ENCODE data around the gene SNAI1. TPM values are rescaled to one million over a fixed set of nuclear protein-coding genes. Genes with fewer than 3 reads are reported as not detected.

Gene SNAI1
- total and polyA plus RNA-seq, 12 donors: 0.59 to 7.6 (median 2.7) TPM

DNA sequence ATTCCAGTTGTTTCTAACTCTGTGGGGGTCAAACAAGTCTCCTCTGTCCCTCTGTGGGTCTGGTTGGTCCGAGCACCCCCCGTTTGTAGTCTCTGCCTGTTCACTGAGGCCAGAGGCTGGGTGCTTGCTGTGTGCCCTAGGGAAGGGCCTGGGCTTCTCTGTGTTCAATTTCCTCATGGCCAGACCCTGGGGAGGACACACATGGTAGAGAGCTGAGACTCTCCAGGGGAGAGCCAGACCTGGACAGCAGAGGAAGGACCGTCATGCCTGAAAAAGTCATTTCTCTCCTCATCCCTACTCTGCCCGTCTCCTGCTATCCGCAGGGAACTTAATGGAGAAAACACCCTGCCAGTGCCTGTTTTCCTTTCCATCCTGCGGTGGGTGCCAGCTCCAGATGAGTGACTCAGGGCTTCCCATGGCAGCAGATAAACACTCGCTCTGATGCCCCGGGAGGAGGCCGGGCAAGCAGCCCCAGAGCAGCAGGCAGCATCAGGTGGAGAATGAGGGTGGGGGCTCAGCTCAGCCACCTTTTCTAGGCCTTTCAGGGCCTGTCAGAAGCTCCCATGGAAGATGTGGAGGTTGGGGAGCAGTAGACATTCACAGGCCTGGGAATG, 51.9 kb downstream of the SNAI1 start:
- Histone ChIP-seq H3K9me3 (no peaks in the 10 kb centered on the region), H3K4me1 (peaks cover 4 to 41% (median 16%) of the 10 kb centered on the region in 9 donors), H3K4me3 (no peak overlapping the region), H3K27me3 (no peaks in the 10 kb centered on the region), H3K36me3 (no peaks in the 10 kb centered on the region), H3K27ac (peak overlapping the region in 2 of 10 donors; percentile 39 to 75)
- WGBS, 2 donors: 68 to 77% methylated on average over 9 of the region's 9 CpGs
- TF ChIP-seq, protein P1, sequence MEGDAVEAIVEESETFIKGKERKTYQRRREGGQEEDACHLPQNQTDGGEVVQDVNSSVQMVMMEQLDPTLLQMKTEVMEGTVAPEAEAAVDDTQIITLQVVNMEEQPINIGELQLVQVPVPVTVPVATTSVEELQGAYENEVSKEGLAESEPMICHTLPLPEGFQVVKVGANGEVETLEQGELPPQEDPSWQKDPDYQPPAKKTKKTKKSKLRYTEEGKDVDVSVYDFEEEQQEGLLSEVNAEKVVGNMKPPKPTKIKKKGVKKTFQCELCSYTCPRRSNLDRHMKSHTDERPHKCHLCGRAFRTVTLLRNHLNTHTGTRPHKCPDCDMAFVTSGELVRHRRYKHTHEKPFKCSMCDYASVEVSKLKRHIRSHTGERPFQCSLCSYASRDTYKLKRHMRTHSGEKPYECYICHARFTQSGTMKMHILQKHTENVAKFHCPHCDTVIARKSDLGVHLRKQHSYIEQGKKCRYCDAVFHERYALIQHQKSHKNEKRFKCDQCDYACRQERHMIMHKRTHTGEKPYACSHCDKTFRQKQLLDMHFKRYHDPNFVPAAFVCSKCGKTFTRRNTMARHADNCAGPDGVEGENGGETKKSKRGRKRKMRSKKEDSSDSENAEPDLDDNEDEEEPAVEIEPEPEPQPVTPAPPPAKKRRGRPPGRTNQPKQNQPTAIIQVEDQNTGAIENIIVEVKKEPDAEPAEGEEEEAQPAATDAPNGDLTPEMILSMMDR (IDR thresholded peaks at IDR 0.05): no peak
- intact Hi-C loops (cut with DNase I): no loop called here
- peak; percentile 44 to 45 for DNase-seq
- peak in 5 of 8 donors; percentile 40 to 74 (median 65) for ATAC-seq

DNA sequence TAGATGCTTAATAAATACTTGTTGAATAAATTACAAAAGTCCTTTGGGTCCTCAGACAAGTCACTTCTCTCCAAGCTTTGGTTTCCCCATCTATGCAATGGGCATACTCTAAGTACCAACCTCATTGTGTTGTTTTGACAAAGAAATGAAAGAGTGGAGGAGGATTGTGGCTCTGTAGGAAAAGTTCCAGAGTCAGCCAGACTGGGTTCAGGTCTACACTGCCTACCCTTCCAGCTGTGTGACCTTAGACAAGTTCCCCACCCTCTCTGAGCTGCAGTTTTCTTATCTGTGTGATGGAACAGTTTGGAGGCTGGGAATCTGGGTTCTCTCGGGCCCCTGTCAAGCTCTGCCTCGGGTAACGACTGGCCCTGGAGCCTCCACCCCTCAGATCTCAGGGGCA, 53.9 kb downstream of the SNAI1 start:
- DNase-seq: no peak

DNA sequence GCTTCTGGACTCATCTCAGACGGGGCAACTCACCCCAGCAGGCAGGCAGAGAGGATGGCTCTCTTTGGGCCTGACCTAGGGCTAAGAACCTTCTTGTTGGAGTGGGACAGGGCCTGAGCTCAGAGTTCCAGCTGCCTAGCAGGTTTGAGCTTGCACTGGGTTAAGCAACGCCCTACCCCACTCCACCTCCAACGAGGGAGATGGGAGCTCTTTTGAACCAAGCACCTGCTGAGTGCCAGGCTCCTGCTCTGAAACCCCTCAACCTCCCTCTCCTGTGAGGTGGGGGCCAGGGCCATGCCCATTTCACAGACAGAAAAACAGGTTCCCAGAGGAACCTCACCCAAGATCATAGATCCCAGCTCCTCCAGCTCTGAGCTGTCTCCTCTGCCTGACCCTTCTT, 54.3 kb downstream of the SNAI1 start:
- 83 to 85% methylated on average over 3 of the region's 3 CpGs for WGBS, 2 donors
- intact Hi-C loops (cut with DNase I): no loop called here
- no peak for ATAC-seq
- Histone ChIP-seq H3K27me3 (no peaks in the 10 kb centered on the region), H3K9me3 (no peaks in the 10 kb centered on the region), H3K4me1 (peaks cover 0 to 34% (median 6%) of the 10 kb centered on the region in 9 donors), H3K36me3 (no peaks in the 10 kb centered on the region), H3K27ac (no peak overlapping the region), H3K4me3 (no peak overlapping the region)
- no peak for DNase-seq
- TF ChIP-seq, protein P1 (IDR thresholded peaks at IDR 0.05): no peak

More for the DNA sequence above, 53.9 kb downstream of the SNAI1 start:
- TF ChIP-seq, protein P1 (IDR thresholded peaks at IDR 0.05): no peak
- no peaks in the 10 kb centered on the region for H3K36me3 ChIP-seq
- H3K27me3 ChIP-seq: no peaks in the 10 kb centered on the region
- no peaks in the 10 kb centered on the region for H3K9me3 ChIP-seq
- peaks cover 0 to 33% (median 6%) of the 10 kb centered on the region in 9 donors for H3K4me1 ChIP-seq
- ATAC-seq: no peak
- H3K27ac ChIP-seq: no peak overlapping the region
- 84 to 89% methylated on average over 3 of the region's 3 CpGs for WGBS, 2 donors
- no peak overlapping the region for H3K4me3 ChIP-seq
- intact Hi-C loops (cut with DNase I): no loop called here

DNA sequence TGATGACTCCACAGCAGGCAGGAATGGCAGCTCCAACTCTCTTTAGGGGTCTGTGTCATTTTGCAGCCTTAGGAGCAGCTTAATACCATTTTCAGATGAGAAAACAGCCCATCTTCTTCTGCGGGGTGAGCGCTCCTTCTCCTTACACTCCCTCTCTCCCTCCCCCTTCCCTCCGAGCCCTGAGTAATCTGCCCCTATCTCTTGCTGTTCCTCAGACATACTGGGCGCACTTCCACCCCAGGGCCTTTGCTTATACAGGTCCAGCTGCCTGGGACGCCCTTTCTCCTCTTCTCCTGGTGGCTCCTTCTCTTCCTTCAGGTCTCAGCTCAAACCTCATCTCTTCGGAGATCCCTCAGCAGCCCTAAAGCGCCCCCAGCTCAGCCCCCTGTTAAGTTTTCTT, 54.8 kb downstream of the SNAI1 start:
- TF ChIP-seq, protein P1 (IDR thresholded peaks at IDR 0.05): no peak
- Histone ChIP-seq H3K9me3 (no peaks in the 10 kb centered on the region), H3K4me3 (no peak overlapping the region), H3K36me3 (no peaks in the 10 kb centered on the region), H3K27ac (no peak overlapping the region), H3K4me1 (peaks cover 0 to 34% (median 6%) of the 10 kb centered on the region in 9 donors), H3K27me3 (no peaks in the 10 kb centered on the region)
- no peak for ATAC-seq
- intact Hi-C loops (cut with DNase I): no loop called here
- no peak for DNase-seq
- 86 to 89% methylated on average over 7 of the region's 7 CpGs for WGBS, 2 donors
